HEK293 (cell line): ENCODE data around the gene MACROH2A2.

ENCODE experiments used
- EGR2 ChIP-seq: fragments of 450-650 bp; formaldehyde crosslinking; IDR thresholded peaks from 2 replicates; pipeline ENCODE4 v1.5.1; 2016; ENCODE audit warnings: low read depth, missing biosample characterization, missing genetic modification characterization
- GLI2 ChIP-seq: fragments of 450-650 bp; formaldehyde crosslinking; IDR thresholded peaks from 2 replicates; pipeline ENCODE4; 2017; ENCODE audit warnings: missing biosample characterization, missing genetic modification characterization, low read depth, borderline replicate concordance
- GLI4 ChIP-seq: fragments of 450-650 bp; formaldehyde crosslinking; IDR thresholded peaks from 2 replicates; pipeline ENCODE4 v1.5.1; 2016; ENCODE audit warnings: missing biosample characterization, missing genetic modification characterization
- HIC1 ChIP-seq: fragments of 450-650 bp; formaldehyde crosslinking; IDR thresholded peaks from 2 replicates; pipeline ENCODE4 v1.5.1; 2016; ENCODE audit warnings: missing biosample characterization, missing genetic modification characterization
- HOXA7 ChIP-seq: sonication (generic); formaldehyde crosslinking; IDR thresholded peaks from 2 replicates; pipeline ENCODE4 v1.8.1; 2022; ENCODE audit warnings: missing genetic modification reagents, borderline replicate concordance
- KLF1 ChIP-seq: fragments of 450-650 bp; formaldehyde crosslinking; IDR thresholded peaks from 2 replicates; pipeline ENCODE4 v1.5.1; 2016; ENCODE audit warnings: missing biosample characterization, missing genetic modification characterization
- PATZ1 ChIP-seq: fragments of 450-650 bp; formaldehyde crosslinking; IDR thresholded peaks from 2 replicates; pipeline ENCODE4 v1.5.1; 2016; ENCODE audit warnings: missing biosample characterization, missing genetic modification characterization
- TRIM28 ChIP-seq: IDR thresholded peaks from 2 replicates; pipeline ENCODE4 v1.6.1; 2011; ENCODE audit warnings: low read length, control low read depth, borderline replicate concordance
- ZBTB1 ChIP-seq: fragments of 450-650 bp; formaldehyde crosslinking; IDR thresholded peaks from 2 replicates; pipeline ENCODE4 v1.5.1; 2016; ENCODE audit warnings: missing biosample characterization, missing genetic modification characterization
- ZBTB44 ChIP-seq: fragments of 450-650 bp; IDR thresholded peaks from 2 replicates; pipeline ENCODE4 v1.5.1; 2018; ENCODE audit warnings: missing biosample characterization, mild to moderate bottlenecking, missing genetic modification characterization
- ZBTB7A ChIP-seq: fragments of 450-650 bp; formaldehyde crosslinking; IDR thresholded peaks from 2 replicates; pipeline ENCODE4 v1.5.1; 2016; ENCODE audit warnings: low read depth, missing biosample characterization, missing genetic modification characterization
- ZFP37 ChIP-seq: fragments of 450-650 bp; formaldehyde crosslinking; IDR thresholded peaks from 2 replicates; pipeline ENCODE4 v1.5.1; 2016; ENCODE audit warnings: missing biosample characterization, missing genetic modification characterization
- ZNF10 ChIP-seq: fragments of 450-650 bp; formaldehyde crosslinking; IDR thresholded peaks from 2 replicates; pipeline ENCODE4 v1.5.1; 2017; ENCODE audit warnings: missing biosample characterization, missing genetic modification characterization
- ZNF132 ChIP-seq: fragments of 450-650 bp; formaldehyde crosslinking; IDR thresholded peaks from 2 replicates; pipeline ENCODE4 v1.5.1; 2017; ENCODE audit warnings: missing biosample characterization, missing genetic modification characterization, borderline replicate concordance
- ZNF133 ChIP-seq: fragments of 450-650 bp; formaldehyde crosslinking; IDR thresholded peaks from 2 replicates; pipeline ENCODE4 v1.5.1; 2016; ENCODE audit warnings: missing biosample characterization, missing genetic modification characterization
- ZNF146 ChIP-seq: fragments of 450-650 bp; formaldehyde crosslinking; IDR thresholded peaks from 2 replicates; pipeline ENCODE4 v1.5.1; 2016; ENCODE audit warnings: missing biosample characterization, missing genetic modification characterization
- ZNF2 ChIP-seq: fragments of 450-650 bp; formaldehyde crosslinking; IDR thresholded peaks from 2 replicates; pipeline ENCODE4 v1.5.1; 2016; ENCODE audit warnings: missing biosample characterization, missing genetic modification characterization
- ZNF223 ChIP-seq: fragments of 450-650 bp; formaldehyde crosslinking; IDR thresholded peaks from 2 replicates; pipeline ENCODE4 v1.5.1; 2016; ENCODE audit warnings: missing biosample characterization, missing genetic modification characterization
- ZNF292 ChIP-seq: fragments of 450-650 bp; formaldehyde crosslinking; IDR thresholded peaks from 2 replicates; pipeline ENCODE4 v1.5.1; 2016; ENCODE audit warnings: low read depth, missing biosample characterization, missing genetic modification characterization, borderline replicate concordance
- ZNF514 ChIP-seq: fragments of 450-650 bp; formaldehyde crosslinking; IDR thresholded peaks from 2 replicates; pipeline ENCODE4 v1.5.1; 2016; ENCODE audit warnings: missing biosample characterization, missing genetic modification characterization
- ZNF530 ChIP-seq: fragments of 450-650 bp; formaldehyde crosslinking; IDR thresholded peaks from 2 replicates; pipeline ENCODE4 v1.5.1; 2016; ENCODE audit warnings: low read depth, missing biosample characterization, missing genetic modification characterization
- ZNF555 ChIP-seq: fragments of 450-650 bp; formaldehyde crosslinking; conservative IDR thresholded peaks from 2 replicates; pipeline ENCODE4 v1.5.1; 2017; ENCODE audit warnings: missing biosample characterization, mild to moderate bottlenecking, missing genetic modification characterization, inconsistent platforms
- ZNF600 ChIP-seq: fragments of 450-650 bp; formaldehyde crosslinking; IDR thresholded peaks from 2 replicates; pipeline ENCODE4 v1.5.1; 2016; ENCODE audit warnings: missing biosample characterization, missing genetic modification characterization
- ZNF610 ChIP-seq: fragments of 450-650 bp; formaldehyde crosslinking; IDR thresholded peaks from 2 replicates; pipeline ENCODE4 v1.5.1; 2016; ENCODE audit warnings: missing biosample characterization, missing genetic modification characterization, borderline replicate concordance
- ZNF624 ChIP-seq: fragments of 450-650 bp; formaldehyde crosslinking; IDR thresholded peaks from 2 replicates; pipeline ENCODE4 v1.5.1; 2017; ENCODE audit warnings: missing biosample characterization, missing genetic modification characterization
- ZNF626 ChIP-seq: fragments of 450-650 bp; sonication (Bioruptor Pico); formaldehyde crosslinking; IDR thresholded peaks from 2 replicates; pipeline ENCODE4 v1.5.1; 2018; ENCODE audit warnings: missing biosample characterization, missing genetic modification characterization, inconsistent platforms
- ZNF664 ChIP-seq: fragments of 450-650 bp; formaldehyde crosslinking; IDR thresholded peaks from 2 replicates; pipeline ENCODE4 v1.5.1; 2016; ENCODE audit warnings: missing biosample characterization, missing genetic modification characterization
- ZNF677 ChIP-seq: fragments of 450-650 bp; IDR thresholded peaks from 2 replicates; pipeline ENCODE4 v1.5.0; 2018; ENCODE audit warnings: missing biosample characterization, mild to moderate bottlenecking, missing genetic modification characterization, moderate library complexity
- TF ChIP-seq, protein P1 (sequence below): fragments of 450-650 bp; formaldehyde crosslinking; IDR thresholded peaks from 2 replicates; pipeline ENCODE4 v1.5.1; 2016; ENCODE audit warnings: missing biosample characterization, missing genetic modification characterization
- TF ChIP-seq, protein P2 (sequence below): fragments of 450-650 bp; formaldehyde crosslinking; IDR thresholded peaks from 2 replicates; pipeline ENCODE4 v1.5.1; 2016; ENCODE audit warnings: missing biosample characterization, missing genetic modification characterization
- TF ChIP-seq, protein P3 (sequence below): fragments of 450-650 bp; formaldehyde crosslinking; IDR thresholded peaks from 2 replicates; pipeline ENCODE4 v1.5.1; 2016; ENCODE audit warnings: missing biosample characterization, missing genetic modification characterization
- TF ChIP-seq, protein P4 (sequence below): fragments of 450-650 bp; formaldehyde crosslinking; IDR thresholded peaks from 2 replicates; pipeline ENCODE4 v1.5.1; 2016; ENCODE audit warnings: missing biosample characterization, missing genetic modification characterization

The MACROH2A2 gene

DNA sequence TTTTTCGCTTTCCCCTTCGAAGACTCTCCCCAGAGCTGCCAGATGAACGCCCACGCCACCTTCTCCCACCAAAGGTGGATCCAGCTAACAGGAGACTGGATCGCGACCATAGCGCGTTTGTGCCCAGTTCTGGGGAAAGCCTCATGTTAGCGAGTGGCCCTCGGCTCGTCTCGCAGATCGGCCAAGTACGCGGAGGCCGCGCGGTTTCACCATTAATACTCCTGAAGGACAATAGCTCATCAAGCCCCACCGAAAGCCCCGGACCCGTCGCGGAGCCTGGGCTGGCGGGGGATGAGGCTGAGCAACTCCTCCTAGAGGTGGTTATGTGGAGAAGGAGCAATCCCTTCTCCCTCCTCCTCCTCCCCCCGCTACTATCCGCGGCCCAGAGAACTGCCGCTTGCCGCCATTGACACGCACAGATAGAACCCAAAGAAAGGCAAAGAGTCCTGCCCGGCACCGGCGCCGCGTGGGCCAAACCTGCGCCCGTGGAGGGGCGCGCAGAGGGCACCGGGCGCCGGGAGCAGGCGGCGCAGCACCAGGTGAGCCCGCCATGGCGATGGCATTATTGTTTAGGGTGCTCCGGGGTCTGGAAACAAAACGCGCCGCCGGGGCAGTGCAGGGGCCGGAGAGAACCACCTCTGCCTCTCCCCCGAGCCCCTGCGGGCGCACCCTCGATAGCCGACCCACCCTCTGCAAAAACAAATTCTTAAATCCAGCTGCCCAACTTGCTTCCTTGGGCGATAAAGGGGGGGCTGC, at the start of gene MACROH2A2 (continued):
- peak; percentile 86 for TF ChIP-seq ZNF600 (tag by site-specific recombination)
- TF ChIP-seq ZNF530 (tag by site-specific recombination) = no peak
- TF ChIP-seq ZNF2 (tag by site-specific recombination) = peak; percentile 28; the same call in 1 of the 2 replicates
- TF ChIP-seq, protein P1, sequence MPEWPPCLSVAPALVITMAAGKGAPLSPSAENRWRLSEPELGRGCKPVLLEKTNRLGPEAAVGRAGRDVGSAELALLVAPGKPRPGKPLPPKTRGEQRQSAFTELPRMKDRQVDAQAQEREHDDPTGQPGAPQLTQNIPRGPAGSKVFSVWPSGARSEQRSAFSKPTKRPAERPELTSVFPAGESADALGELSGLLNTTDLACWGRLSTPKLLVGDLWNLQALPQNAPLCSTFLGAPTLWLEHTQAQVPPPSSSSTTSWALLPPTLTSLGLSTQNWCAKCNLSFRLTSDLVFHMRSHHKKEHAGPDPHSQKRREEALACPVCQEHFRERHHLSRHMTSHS (tag by site-specific recombination) = no peak
- no peak for TF ChIP-seq ZNF626
- no peak for TF ChIP-seq ZNF677 (tag by site-specific recombination)
- no peak for TF ChIP-seq GLI2 (tag by site-specific recombination)
- TF ChIP-seq, protein P2, sequence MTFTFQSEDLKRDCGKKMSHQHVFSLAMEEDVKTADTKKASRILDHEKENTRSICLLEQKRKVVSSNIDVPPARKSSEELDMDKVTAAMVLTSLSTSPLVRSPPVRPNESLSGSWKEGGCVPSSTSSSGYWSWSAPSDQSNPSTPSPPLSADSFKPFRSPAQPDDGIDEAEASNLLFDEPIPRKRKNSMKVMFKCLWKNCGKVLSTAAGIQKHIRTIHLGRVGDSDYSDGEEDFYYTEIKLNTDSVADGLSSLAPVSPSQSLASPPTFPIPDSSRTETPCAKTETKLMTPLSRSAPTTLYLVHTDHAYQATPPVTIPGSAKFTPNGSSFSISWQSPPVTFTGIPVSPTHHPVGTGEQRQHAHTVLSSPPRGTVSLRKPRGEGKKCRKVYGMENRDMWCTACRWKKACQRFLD (tag by site-specific recombination) = no peak
- TF ChIP-seq ZNF624 = no peak
- TF ChIP-seq ZNF292 (tag by site-specific recombination) = no peak
- TF ChIP-seq, protein P3, sequence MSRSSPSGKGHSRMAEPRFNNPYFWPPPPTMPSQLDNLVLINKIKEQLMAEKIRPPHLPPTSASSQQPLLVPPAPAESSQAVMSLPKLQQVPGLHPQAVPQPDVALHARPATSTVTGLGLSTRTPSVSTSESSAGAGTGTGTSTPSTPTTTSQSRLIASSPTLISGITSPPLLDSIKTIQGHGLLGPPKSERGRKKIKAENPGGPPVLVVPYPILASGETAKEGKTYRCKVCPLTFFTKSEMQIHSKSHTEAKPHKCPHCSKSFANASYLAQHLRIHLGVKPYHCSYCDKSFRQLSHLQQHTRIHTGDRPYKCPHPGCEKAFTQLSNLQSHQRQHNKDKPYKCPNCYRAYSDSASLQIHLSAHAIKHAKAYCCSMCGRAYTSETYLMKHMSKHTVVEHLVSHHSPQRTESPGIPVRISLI (tag by site-specific recombination) = no peak
- no peak for TF ChIP-seq HOXA7 (CRISPR knock-in tag)
- TF ChIP-seq ZNF132 (tag by site-specific recombination) = no peak
- TF ChIP-seq ZNF133 = no peak
- TF ChIP-seq EGR2 (tag by site-specific recombination) = peak; percentile 56
- TF ChIP-seq ZNF146 (tag by site-specific recombination) = no peak
- peak; percentile 58; the same call in 1 of the 2 replicates for TF ChIP-seq TRIM28
- TF ChIP-seq, protein P4, sequence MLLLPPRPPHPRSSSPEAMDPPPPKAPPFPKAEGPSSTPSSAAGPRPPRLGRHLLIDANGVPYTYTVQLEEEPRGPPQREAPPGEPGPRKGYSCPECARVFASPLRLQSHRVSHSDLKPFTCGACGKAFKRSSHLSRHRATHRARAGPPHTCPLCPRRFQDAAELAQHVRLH (tag by site-specific recombination) = no peak
- 0 out of 2 replicates have a peak, but pooled peaks have one; percentile 8 for TF ChIP-seq ZNF10 (tag by site-specific recombination)
- no peak for TF ChIP-seq ZBTB7A (tag by site-specific recombination)
- TF ChIP-seq ZNF514 = no peak
- no peak for TF ChIP-seq ZBTB44 (tag by site-specific recombination)
- TF ChIP-seq PATZ1 (tag by site-specific recombination) = peak; percentile 67
- no peak for TF ChIP-seq ZNF610 (tag by site-specific recombination)
- TF ChIP-seq ZNF664 (tag by site-specific recombination) = no peak
- TF ChIP-seq ZFP37 (tag by site-specific recombination) = peak; percentile 64; the same call in 1 of the 2 replicates
- peak; percentile 49; the same call in 1 of the 2 replicates for TF ChIP-seq HIC1
- TF ChIP-seq KLF1 (tag by site-specific recombination) = no peak
- no peak for TF ChIP-seq ZBTB1 (tag by site-specific recombination)
- TF ChIP-seq ZNF555 (tag by site-specific recombination) = no peak
- no peak for TF ChIP-seq GLI4
- no peak for TF ChIP-seq ZNF223
